GM19193 (cell line): ENCODE measurements around the gene ZNF804B.

Experiments used
- POLR2A ChIP-seq: IDR thresholded peaks from 4 replicates; pipeline ENCODE4 v1.6.1; 2011; ENCODE audit not compliant: insufficient read depth, insufficient read length; ENCODE audit errors: extremely low read depth

The ZNF804B gene

GRCh38 chr7:88759230-88760135, at the start of gene ZNF804B:
TSS of gene ZNF804B (plus strand) at chr7:88759700. CDS start at chr7:88759977, 277 bp downstream.
- TF ChIP-seq POLR2A, result no peak

DNA sequence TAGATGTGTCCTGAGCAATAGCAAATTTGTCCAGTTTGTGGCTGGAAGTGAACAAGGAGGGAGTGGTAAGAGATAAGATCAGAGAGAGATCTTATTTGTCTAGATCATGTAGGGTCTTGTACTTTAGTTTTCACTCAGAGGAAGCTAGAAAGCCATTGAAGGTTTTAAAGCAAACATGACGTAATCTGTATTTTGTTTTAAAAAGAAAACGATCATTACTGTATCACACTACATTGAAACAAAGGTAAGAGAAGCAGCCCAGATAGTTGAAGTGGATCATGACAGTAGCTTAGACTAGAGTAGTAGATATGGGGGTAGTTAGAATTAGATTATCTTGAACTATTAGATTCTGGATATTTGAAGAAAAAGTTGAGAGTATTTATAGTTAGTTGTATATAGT, 23.6 kb upstream of the ZNF804B start:
- no peak for TF ChIP-seq POLR2A

DNA sequence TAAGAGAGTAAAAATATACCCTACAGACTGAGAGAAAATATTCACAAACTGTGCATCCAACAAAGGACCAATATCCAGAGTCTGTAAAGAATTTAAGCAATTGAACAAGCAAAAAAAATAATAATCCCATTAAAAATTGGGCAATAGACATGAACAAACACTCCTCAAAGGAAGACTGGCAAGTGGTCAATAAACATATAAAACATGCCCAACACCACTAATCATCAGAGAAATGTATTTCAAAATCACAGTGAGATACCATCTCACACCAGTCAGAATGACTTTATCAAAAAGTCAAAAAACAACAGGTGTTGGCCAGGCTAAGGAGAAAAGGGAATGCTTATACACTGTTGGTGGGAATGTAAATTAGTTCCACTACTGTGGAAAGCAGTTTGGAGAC, 21.9 kb upstream of the ZNF804B start:
- no peak for TF ChIP-seq POLR2A

DNA sequence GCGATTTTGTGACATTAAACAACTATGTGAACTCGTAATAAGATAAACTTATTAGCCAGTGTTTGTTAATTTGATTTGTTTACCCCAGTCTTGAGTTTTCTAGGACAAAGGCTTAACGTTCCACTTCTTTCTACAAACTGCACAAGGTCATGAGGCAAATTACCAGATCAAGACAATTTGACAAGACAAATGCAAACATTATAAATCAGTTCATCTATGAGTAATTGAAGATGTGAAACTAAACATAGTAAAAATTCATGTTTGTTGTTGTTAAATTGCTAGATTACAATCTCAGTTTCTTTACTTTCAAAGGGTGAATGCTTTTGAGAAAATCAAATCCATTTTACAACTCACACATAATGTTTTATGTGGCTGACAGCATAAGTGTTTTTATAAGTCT, 13.4 kb upstream of the ZNF804B start:
- TF ChIP-seq POLR2A, result no peak

DNA sequence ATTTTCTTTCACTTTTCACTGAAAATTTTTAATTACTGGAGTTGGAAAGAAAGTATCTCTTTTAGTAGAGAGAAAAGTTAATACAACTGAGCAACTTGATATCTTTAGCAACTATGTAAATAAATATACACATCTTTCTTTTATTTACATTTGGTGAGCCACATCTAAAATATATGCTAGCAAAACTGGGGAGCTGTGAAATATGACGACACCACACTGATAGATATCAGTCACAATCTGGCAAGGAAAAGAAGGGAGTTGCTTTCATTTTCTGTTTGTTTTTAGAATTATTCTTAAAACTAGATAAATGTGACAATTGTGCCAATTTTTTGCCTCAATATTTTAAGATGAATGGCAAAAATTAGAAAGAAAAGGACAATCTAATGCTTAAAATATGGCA, 2.7 kb upstream of the ZNF804B start:
- no peak for TF ChIP-seq POLR2A

DNA sequence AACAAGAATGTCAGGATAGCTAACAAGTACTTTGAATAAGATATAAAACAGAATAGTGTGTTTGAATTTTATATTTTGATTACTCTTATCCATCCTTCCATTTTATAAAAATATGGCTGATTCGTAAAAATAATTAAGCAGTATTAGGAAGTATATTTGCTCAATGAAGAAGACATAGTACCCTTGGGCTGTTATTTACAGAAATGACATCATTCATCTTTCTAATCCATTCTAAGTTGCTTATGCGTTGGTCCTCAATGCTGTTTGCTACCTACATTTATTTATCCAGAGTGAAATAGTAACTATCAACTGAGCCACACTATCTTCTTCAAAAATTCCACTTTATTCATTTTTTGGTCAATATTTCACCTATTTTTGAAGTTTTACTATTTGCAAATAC, 2.1 kb upstream of the ZNF804B start:
- TF ChIP-seq POLR2A, result no peak

DNA sequence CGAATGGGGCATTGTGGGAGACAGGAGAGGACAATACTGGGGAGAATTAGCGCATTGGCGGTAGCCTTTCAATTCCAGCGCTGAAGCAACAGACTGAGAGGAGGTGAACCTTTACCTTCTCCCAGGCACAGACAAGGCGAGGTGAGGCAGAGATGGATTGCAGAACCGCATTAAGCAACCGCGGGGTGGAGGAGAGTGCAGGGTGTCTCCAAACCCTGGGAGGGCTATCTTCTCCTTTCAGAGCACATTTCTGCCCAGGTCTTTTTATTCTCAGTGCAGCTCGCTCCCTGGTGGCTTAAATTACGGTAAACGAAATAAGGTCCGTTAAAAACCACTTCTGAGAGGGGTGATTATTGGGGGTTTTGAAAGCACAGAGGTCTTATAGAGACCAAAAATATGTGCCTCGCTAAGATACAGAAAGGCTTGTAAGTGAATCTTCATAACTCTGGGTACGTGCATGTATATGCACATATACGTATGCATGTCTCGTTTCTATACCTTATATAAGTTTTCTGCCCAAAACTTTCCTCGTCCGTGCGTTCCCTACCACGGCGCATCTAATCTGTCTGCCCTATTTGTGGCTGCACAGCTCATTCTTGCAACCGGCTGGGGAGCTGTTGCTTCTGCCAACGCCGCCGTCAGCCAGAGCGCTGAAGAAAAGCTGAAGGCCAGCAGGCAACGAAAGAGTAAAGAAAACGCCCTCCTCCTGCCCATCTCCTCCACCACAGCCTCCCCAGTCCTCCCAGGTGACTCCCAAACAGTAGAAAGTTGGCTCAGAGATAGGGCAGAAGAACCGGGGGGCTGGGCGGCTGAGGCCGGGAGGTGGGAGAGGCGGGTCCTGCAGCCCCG, 895 bp upstream of the ZNF804B start:
- no peak for TF ChIP-seq POLR2A

GRCh38 chr7:88760136-88760515, 626 bp downstream of the ZNF804B start:
- no peak for TF ChIP-seq POLR2A

GRCh38 chr7:88761779-88762178, 2.3 kb downstream of the ZNF804B start:
- no peak for TF ChIP-seq POLR2A

GRCh38 chr7:88771417-88771816, 11.9 kb downstream of the ZNF804B start:
- TF ChIP-seq POLR2A, result no peak

DNA sequence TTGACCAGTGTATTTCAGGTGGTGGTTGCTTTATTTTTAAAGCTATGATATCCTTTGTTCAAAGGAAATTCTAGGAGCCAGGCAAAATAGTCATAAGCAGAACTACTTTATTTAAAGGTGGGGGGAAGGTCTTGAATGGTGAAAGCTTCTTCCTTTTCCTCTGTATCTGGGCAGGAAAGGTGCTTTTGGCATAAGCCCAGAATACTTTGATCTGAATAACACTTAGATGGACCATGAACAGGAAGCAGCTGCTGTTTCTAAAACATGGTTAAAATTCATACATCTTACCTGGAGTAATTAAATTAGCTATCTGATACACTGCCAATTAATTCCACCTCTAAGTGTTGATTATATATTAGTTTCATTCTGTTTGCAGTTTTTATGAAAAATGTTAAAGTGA, 13.3 kb downstream of the ZNF804B start:
- TF ChIP-seq POLR2A, result no peak

DNA sequence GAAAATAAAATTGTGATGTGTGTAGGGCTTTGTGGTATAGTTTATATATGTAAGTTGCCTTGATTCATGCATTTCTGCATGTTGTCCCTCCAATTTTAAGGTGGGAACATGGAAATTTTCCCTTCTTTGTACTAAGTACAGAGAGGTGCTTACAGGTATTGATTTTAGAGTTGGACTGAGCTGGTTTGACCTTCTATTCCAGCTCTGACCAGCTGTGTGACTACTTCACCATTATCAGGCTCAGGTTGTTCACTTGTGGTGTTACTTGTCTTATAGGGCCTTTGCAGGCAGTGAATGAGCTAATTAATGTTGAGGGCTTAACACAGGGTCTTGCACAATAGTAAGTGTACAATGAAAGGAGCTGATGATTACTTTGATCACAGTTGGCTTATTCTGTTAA, 16.3 kb downstream of the ZNF804B start:
- TF ChIP-seq POLR2A, result no peak

DNA sequence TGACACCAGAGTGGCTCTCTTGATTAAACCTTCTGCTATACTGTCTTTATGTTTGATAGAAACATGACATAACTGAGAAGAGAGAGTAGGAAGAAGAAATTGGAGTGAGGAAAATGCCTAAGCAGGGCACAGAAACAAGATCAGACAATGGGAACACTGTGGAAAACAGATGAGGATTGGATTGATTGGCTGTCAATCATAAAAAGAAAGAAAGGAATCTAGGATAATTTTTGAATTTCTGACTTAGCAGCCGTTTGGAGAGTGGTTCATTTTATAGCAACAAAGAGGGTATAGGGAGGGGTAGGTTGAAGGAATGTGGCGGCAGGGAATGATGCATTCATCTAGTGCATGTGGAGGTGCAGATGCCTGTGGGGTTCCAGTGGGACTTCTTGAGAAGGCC, 28.3 kb downstream of the ZNF804B start:
- no peak for TF ChIP-seq POLR2A

- TF ChIP-seq POLR2A, result no peak
These were observed 30.1 kb downstream of the ZNF804B start for GRCh38 chr7:88789480-88790064.

GRCh38 chr7:88791891-88792290, 32.4 kb downstream of the ZNF804B start:
- TF ChIP-seq POLR2A, result no peak
